Eye (tissue), 1 donor: ENCODE results near the gene ART3.
A peak's percentile ranks its signal among the peaks of the same experiment; 100 is the strongest.
"Not testable (repeated sequence)": the region's sequence is repeated elsewhere in the genome, so short reads cannot be mapped to it uniquely, and the experiment has no call there.

Experiments used
- DNase-seq: peaks from one replicate; pipeline ENCODE4 v3.0.0-alpha.2; 2015

The ART3 gene

DNA sequence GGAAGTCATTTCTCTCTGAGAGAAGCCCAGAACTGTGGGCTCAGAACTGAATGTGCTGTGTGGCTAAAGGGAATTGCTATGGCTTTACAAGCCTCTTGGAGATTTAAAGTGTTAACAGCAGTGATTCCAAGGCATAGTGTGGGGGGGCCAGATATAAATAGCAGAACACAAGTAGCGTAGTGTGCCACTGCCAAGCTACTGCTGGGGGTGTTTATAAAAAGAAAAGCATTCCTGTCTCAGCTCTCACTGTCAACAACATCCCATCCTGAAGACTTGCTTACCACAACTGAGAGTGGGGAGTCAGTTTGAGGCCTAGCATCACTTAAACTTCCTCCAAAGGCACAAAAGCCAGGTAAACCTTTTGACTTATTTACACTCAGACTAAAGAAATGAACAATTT, at the start of gene ART3:
ART3 (plus strand) TSS at position 242 of the 400 bp plus-strand sequence. CDS start 1,181 bp downstream, outside the sequence.
- DNase-seq, result no peak

DNA sequence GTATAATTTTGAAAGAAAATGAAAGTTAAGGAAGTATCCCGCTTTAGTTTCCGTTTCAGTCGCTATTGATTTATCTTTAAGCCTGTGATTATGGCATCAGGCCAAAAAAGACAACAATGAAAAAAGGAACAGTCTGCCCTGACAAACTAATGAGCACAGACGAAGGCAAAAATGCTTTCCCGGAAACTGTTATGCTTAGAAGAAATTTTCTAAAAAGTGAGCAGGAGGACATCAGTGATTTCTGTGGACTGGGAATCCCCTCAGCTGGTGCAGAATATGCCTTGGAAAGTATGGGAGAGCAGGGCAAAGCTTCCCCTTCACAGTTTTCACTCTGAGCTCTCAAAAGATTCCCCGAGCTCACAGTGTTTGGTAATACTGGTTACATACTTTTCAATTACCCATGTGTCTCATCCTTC, 46.2 kb upstream of the ART3 start:
- peak; percentile 35 for DNase-seq

DNA sequence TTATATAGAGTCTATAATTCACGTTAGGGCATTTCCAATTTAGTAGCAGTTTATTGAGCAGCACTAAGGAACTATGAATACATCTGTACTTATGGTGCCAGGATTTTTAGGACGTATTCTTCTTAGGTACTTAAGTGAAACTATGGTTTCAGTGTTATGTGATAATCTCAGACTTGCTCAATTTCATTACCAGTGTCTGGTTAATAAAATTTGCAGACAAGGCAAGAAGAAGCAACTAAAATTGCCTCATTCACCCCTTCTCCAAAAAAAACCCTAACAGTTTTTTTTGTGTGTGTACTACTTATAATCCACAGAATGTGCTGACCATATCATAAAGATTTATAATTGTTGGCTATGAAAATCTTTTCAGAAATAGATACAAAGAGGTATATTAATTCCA, 45.2 kb upstream of the ART3 start:
- no peak for DNase-seq

GRCh38 chr4:76035141-76035540, 39.4 kb upstream of the ART3 start:
- no peak for DNase-seq

GRCh38 chr4:76035799-76036380, 38.6 kb upstream of the ART3 start, which contains the start of gene CXCL11:
Gene CXCL11, minus strand, starts transcription at chr4:76036070. Its CDS starts 83 bp downstream, at chr4:76035987.
- no peak for DNase-seq

DNA sequence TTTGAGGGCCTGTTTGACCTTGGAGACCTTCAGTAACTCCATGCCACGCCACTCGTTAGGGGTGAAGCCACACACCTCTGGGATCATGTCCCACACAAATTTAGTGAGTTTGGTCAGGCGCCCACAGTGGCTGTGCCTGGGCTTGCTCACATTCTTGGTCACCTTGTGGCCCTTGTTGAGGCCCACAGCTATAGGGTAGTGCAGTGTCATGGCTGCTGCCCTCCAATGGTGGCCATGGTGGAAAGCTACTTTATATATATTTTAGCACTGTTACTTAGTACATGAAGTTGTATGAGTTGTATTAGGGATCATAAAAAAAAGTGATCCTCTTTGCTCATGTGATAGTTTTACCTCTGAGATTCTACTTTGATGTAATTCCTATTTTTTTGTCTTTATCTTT, 37.7 kb upstream of the ART3 start:
- no peak for DNase-seq

- DNase-seq, result not testable (repeated sequence)
Measured at GRCh38 chr4:76042241-76042998, 32.1 kb upstream of the ART3 start.

- not testable (repeated sequence) for DNase-seq
Measured at GRCh38 chr4:76043306-76043705, 31.2 kb upstream of the ART3 start.

GRCh38 chr4:76044686-76045085, 29.8 kb upstream of the ART3 start:
- DNase-seq, result not testable (repeated sequence)

- not testable (repeated sequence) for DNase-seq
Measured at GRCh38 chr4:76049860-76050416, 24.6 kb upstream of the ART3 start.

GRCh38 chr4:76050560-76051050, 23.9 kb upstream of the ART3 start:
- DNase-seq, result not testable (repeated sequence)

GRCh38 chr4:76053730-76054129, 20.8 kb upstream of the ART3 start:
- DNase-seq, result peak; percentile 40

DNA sequence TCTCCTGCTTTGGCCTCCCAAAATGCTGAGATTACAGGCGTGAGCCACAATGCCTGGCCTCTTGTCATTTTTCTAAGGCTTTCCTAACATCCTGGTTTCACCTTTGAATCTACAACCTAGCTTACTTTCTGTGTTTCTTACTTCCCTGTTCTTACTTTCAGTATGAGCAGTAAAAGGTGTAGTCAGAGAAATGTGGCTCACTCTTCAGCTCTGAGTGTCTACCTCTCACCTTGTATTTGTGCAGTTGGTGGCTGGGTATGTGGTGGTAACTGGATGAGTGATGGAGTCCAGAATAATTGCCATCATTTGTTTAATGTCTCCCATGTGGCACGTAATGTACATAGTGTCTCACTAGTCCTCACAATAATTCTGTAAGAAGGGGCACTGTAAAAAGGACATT, 19.5 kb upstream of the ART3 start:
- DNase-seq, result no peak

GRCh38 chr4:76055421-76055820, 19.1 kb upstream of the ART3 start:
- no peak for DNase-seq

GRCh38 chr4:76058302-76058701, 16.2 kb upstream of the ART3 start:
- no peak for DNase-seq

DNA sequence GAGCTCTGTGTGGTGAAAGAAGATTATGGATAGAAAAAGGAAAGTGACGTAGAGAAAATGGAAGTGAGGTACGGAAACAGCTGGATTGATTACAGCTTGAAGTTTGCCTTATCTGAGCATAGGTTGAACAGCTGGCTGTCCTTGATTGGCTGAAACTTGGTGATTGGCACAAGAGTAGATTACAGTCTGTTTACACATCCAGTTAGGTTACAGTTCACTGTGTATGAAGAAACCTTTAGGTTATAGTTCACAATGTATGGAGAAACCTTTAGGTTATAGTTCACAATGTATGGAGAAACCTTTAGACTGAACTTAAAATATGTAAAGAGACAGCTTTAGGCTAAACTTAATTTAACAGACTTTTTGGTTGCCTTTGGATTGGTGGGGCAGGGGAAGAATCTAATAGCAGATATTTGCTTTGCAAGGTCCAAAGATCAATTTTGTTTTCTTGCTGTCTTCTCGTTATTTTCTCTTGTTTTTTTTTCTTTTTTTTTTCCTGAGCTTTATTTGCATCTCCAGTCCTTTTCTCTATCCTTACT, 15.6 kb upstream of the ART3 start:
- no peak for DNase-seq

GRCh38 chr4:76059750-76060149, 14.8 kb upstream of the ART3 start:
- no peak for DNase-seq

DNA sequence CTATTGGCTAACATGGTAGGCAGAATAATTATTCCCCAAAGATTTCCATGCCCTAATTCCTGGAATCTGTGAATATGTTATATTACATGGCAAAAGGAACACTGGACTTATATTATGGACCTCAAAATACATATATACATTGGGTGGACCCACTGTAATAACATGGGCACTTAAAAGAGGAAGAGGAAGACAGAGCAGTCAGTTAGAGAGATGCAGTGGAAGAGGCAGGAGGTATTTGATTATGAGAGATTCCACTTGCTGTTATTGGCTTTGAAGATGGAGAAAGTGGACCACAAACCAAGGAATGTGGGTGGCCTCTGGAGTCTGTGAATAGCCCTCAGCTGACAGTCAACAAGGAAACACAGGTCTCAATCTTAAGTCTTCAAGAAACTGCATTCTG, 14.0 kb upstream of the ART3 start:
- DNase-seq, result no peak

GRCh38 chr4:76061421-76061820, 13.1 kb upstream of the ART3 start:
- DNase-seq, result no peak

DNA sequence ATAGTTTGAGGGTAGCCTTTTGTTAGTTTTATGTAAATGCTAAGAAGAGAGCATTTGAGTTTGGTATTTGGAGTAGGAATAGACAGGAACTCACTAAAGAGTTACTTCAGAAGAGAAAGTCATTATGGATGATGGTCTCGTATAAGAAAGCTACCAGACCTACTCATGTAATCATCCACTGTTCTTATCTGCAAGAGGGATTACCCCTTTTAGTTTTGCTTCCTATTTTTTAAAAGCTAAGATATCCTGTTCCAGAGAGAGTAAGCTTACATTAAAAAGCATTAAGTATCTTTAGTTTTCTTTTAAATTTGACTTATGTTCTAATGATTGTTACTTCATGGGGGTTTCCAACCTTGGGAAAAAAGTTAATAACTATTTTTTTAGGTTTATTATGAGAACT, 12.5 kb upstream of the ART3 start:
- no peak for DNase-seq

GRCh38 chr4:76066546-76066945, 8.0 kb upstream of the ART3 start:
- no peak for DNase-seq

- peak; percentile 88 for DNase-seq
Measured at GRCh38 chr4:76067652-76068286, 6.7 kb upstream of the ART3 start.

DNA sequence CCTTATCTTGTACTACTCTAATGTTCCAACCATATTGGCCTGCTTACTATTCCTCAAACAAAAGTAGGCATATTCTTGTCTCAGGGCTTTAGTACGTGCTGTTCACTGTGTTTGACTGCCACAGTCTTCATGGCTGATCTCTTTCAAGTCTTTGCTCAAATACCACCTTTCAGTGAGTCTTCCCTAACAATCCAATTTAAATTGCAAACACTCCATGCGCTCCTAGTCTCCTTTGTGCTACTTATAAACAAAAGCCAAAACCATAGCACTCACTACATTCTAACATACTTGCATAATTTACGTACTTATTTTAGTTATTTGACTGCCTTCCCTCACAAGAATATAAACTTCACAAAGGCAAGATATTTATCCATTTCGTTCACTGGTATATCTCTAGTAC, 1.7 kb upstream of the ART3 start:
- no peak for DNase-seq
